ENCODE results near the gene HOMER2. TPM values are rescaled to one million over a fixed set of nuclear protein-coding genes. Genes with fewer than 3 reads are reported as not detected.

HOMER2 gene
- total RNA-seq, 4 donors from 2014 or later = 0.40 to 25.1 (median 6.1) TPM

DNA sequence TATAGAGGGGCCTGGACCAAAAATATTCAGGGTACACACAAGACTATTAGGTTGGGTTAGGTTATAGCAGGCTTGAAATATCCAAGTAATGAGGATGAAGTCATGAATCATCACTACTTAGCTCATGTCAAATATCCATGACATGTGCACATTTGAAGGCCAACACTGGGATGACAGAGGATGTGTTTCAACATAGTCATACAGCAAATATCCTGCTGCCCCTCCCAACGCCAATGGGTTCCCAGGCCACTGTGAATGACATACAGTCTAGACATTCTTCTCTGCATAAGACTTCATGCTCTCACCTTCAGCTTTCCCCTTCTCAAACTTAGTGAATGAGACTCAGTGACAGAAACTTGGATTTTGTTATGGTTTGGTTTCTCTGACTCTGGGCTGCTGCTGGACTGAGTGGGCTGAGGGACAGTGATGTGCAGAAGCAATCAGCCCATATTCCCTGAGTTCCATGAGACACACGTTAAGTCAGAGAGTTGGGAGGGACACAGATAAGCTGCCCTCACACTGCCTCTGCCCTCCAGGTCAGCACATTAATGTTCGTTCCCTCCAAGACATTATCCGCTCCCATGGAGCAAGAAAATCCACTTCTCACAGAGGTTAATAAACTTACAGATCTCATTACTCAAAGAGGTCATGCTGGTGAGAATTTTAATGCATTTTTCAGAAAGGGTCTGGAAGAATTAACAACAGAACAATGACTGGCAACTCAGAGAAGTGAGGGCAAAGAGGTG lies 15.4 kb downstream of the HOMER2 start:
- H3K36me3 ChIP-seq = no peaks in the 10 kb centered on the region
- no peaks in the 10 kb centered on the region for H3K27me3 ChIP-seq
- TF ChIP-seq POLR2AphosphoS5 (IDR thresholded peaks at IDR 0.05) (no peak), CTCF (IDR thresholded peaks at IDR 0.05) (no peak), POLR2A (IDR thresholded peaks at IDR 0.05) (no peak), EP300 (IDR thresholded peaks at IDR 0.05; ENCODE audit: low read depth) (no peak)
- WGBS, 2 donors (ENCODE audit: low coverage in 1 of 2) = 57 to 75% methylated on average over 1 to 4 of the region's 4 CpGs
- in situ Hi-C loops (cut with MboI; ENCODE audit: low pct_ligation_motif_present in 1 of 4, low pct_unique_long_range_greater_than_20kb in 1 of 4, low sequenced_read_pairs in 3 of 4) = no loop called here
- H3K9me3 ChIP-seq = no peaks in the 10 kb centered on the region
- H3K4me1 ChIP-seq = no peaks in the 10 kb centered on the region
- no peak overlapping the region for H3K27ac ChIP-seq
- no peak overlapping the region for H3K4me3 ChIP-seq
- DNase-seq = no peak
- intact Hi-C loops (cut with DNase I; ENCODE audit: low total_unique reads) = no loop called here

DNA sequence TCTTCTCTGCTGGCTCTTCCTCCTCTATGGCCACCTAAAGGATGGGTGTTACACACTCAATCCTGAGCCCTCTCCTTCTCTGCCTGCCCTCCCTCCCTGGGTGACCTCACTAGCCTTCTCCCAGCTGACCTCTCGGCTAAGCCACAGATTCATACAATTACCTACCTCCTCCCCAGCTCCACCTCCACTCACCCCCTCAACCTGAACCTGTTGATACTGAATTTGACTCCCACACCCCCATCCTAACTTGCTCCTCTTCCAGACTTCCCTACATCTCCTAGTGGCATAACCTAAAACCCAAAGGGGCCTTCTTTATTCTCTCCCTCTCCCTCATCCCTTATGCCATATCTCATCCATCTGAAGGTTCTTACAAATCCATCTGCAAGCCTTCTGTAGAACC lies 17.1 kb downstream of the HOMER2 start:
- DNase-seq = no peak
- WGBS, 2 donors (ENCODE audit: low coverage in 1 of 2) = 68% methylated on average over 1 of the region's 1 CpG; no CpG with 5 or more reads in 1 of the 2 donors
- TF ChIP-seq CTCF (IDR thresholded peaks at IDR 0.05) = no peak
- TF ChIP-seq POLR2AphosphoS5 (IDR thresholded peaks at IDR 0.05) = no peak
- TF ChIP-seq POLR2A (IDR thresholded peaks at IDR 0.05) = no peak
- TF ChIP-seq EP300 (IDR thresholded peaks at IDR 0.05; ENCODE audit: low read depth) = no peak
- Histone ChIP-seq H3K4me3 (no peak overlapping the region), H3K4me1 (no peaks in the 10 kb centered on the region), H3K36me3 (no peaks in the 10 kb centered on the region), H3K27ac (no peak overlapping the region), H3K9me3 (no peaks in the 10 kb centered on the region), H3K27me3 (no peaks in the 10 kb centered on the region)
- in situ Hi-C loops (cut with MboI; ENCODE audit: low pct_ligation_motif_present in 1 of 4, low pct_unique_long_range_greater_than_20kb in 1 of 4, low sequenced_read_pairs in 3 of 4) = no loop called here
- intact Hi-C loops (cut with DNase I; ENCODE audit: low total_unique reads) = no loop called here

DNA sequence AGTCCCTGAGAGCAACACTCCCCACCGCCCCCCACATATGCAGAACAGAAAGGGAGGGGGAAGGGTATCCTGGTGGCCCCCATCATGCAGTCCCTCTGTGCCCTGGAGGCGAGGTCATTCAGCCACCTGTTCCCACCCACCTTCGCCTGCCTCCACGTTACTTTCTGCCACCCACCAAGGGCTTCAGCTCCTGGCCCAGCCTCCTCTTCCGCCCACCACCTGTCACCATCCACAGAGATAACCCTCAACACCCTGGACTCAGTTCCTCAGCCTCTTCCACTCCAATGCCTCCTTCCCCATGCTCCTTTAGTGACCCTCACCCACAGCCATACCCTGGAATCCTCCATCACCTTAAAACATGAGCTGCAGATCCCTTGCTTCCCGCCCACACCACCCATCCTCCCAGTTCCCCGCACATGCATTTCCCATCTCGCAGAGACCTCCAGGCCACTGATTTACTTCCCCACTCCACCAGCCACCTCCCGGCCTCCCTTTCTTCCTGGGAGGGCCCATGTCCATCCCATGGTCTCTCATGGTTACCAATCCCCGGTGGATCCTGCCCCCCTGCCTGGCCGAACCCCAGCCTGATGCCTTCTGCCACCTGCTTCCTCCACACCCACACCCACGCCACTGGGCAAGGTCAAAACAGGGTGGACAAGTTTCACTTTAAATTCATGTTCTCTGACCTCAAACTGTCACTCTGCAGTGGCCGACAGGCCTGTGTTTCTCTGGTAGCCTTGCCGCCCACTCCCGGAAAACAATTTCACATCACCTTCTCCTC lies 18.2 kb downstream of the HOMER2 start:
- TF ChIP-seq POLR2AphosphoS5 (IDR thresholded peaks at IDR 0.05) (no peak), EP300 (IDR thresholded peaks at IDR 0.05; ENCODE audit: low read depth) (no peak), POLR2A (IDR thresholded peaks at IDR 0.05) (no peak), CTCF (IDR thresholded peaks at IDR 0.05) (no peak)
- no peaks in the 10 kb centered on the region for H3K36me3 ChIP-seq
- H3K27me3 ChIP-seq = no peaks in the 10 kb centered on the region
- in situ Hi-C loops (cut with MboI; ENCODE audit: low pct_ligation_motif_present in 1 of 4, low pct_unique_long_range_greater_than_20kb in 1 of 4, low sequenced_read_pairs in 3 of 4) (no loop called here), intact Hi-C loops (cut with DNase I; ENCODE audit: low total_unique reads) (no loop called here)
- no peak for DNase-seq
- H3K4me1 ChIP-seq = no peaks in the 10 kb centered on the region
- no peak overlapping the region for H3K27ac ChIP-seq
- H3K9me3 ChIP-seq = no peaks in the 10 kb centered on the region
- WGBS, 2 donors (ENCODE audit: low coverage in 1 of 2) = 76 to 90% methylated on average over 5 to 15 of the region's 15 CpGs
- H3K4me3 ChIP-seq = no peak overlapping the region

DNA sequence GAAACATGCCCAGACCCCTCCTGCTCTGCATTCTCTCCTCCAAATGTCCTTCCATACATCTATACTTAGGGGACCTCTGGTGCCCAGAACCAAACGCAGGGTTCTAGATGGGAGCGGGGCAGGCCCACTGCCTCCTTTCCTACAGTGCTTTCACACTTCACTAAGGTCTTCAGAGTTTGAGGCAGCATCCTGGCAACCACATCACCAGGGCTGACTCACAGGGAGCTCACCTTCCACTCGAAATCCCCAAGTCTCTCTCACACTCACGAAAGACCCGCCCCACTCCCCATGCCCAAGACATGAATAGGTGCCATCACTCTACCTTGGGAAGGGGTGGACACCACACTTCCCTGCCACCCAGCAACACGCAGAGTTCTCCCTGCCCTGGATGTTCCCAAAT lies 18.9 kb downstream of the HOMER2 start:
- Histone ChIP-seq H3K27me3 (no peaks in the 10 kb centered on the region), H3K27ac (no peak overlapping the region), H3K4me3 (no peak overlapping the region), H3K4me1 (no peaks in the 10 kb centered on the region), H3K9me3 (no peaks in the 10 kb centered on the region), H3K36me3 (no peaks in the 10 kb centered on the region)
- in situ Hi-C loops (cut with MboI; ENCODE audit: low pct_ligation_motif_present in 1 of 4, low pct_unique_long_range_greater_than_20kb in 1 of 4, low sequenced_read_pairs in 3 of 4) (no loop called here), intact Hi-C loops (cut with DNase I; ENCODE audit: low total_unique reads) (no loop called here)
- TF ChIP-seq POLR2A (IDR thresholded peaks at IDR 0.05) (no peak), POLR2AphosphoS5 (IDR thresholded peaks at IDR 0.05) (no peak), EP300 (IDR thresholded peaks at IDR 0.05; ENCODE audit: low read depth) (no peak), CTCF (IDR thresholded peaks at IDR 0.05) (no peak)
- no peak for DNase-seq
- WGBS, 2 donors (ENCODE audit: low coverage in 1 of 2) = 80% methylated on average over 6 of the region's 6 CpGs; no CpG with 5 or more reads in 1 of the 2 donors
